Ovary (tissue), 3 donors: ENCODE results near the gene IGFBP4.

Experiments
- EP300 ChIP-seq: sonication (generic); formaldehyde crosslinking; IDR thresholded peaks from one replicate; pipeline ENCODE4 v1.6.1; 2017; ENCODE audit warnings: antibody characterized with exemption
- POLR2A ChIP-seq: fragments of 450-650 bp; IDR thresholded peaks from one replicate; pipeline ENCODE4 v1.6.1; 2017; ENCODE audit warnings: antibody characterized with exemption, mild to moderate bottlenecking, moderate library complexity
- TF ChIP-seq, protein P1 (sequence below), 3 donors: fragments of 450-650 bp in 2 of 3; fragments of 200-600 bp in 1 of 3; IDR thresholded peaks; one replicate each; pipeline versions ENCODE4 v1.5.1 to v1.8.0; 2016 to 2022; ENCODE audit warnings: antibody characterized with exemption in 3 of 3, mild to moderate bottlenecking in 1 of 3
- donor health status: DM: no; HTN: no; CAD: no.

DNA sequence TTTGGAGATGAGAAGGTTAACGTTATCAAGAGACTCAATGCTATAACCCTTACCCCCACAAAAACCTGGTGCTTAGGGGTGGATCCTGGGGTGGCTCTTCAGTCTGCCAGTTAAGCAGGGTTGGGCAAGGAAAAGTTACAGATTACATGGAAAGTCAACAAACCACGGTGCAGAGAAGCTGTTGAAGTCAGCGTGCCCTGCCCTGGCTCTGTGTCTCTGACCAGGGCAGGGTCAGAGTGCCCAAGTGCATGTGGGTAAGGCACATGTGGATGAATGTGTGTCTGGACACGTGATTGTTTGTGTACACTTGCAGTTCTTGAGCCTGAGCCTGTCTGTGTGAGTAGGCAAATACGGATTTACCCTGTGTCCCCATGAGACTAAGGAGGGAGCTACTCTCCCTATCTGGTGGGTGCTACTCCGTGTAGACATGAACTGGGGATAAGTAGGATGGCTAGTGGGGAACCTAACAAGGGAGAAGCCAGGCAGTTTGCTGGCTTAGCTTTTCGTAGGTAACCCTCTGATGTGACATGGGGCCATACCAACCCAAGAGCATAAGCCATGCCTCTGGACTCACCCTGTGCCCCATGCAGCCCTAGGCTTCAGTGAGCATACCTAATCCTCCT is 5.5 kb downstream of the IGFBP4 start:
- TF ChIP-seq POLR2A (no peak), EP300 (no peak)
- TF ChIP-seq, protein P1, sequence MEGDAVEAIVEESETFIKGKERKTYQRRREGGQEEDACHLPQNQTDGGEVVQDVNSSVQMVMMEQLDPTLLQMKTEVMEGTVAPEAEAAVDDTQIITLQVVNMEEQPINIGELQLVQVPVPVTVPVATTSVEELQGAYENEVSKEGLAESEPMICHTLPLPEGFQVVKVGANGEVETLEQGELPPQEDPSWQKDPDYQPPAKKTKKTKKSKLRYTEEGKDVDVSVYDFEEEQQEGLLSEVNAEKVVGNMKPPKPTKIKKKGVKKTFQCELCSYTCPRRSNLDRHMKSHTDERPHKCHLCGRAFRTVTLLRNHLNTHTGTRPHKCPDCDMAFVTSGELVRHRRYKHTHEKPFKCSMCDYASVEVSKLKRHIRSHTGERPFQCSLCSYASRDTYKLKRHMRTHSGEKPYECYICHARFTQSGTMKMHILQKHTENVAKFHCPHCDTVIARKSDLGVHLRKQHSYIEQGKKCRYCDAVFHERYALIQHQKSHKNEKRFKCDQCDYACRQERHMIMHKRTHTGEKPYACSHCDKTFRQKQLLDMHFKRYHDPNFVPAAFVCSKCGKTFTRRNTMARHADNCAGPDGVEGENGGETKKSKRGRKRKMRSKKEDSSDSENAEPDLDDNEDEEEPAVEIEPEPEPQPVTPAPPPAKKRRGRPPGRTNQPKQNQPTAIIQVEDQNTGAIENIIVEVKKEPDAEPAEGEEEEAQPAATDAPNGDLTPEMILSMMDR (IDR thresholded peaks at IDR 0.05) = no peak
